ENCODE data around the gene ANO1.

GRCh38 chr11:70068950-70069349 lies 9.2 kb upstream of the ANO1 start:
- TF ChIP-seq CTCF (IDR thresholded peaks at IDR 0.05) (no peak), POLR2A (IDR thresholded peaks at IDR 0.05; ENCODE audit: low read depth) (no peak), EP300 (IDR thresholded peaks at IDR 0.05) (no peak), POLR2AphosphoS5 (IDR thresholded peaks at IDR 0.05) (no peak)

Data from esophagus muscularis mucosa (tissue), 4 donors.